Smooth muscle cell (in vitro differentiated cells): ENCODE measurements around the gene KLF8. TPM values are rescaled to one million over a fixed set of nuclear protein-coding genes. Genes with fewer than 3 reads are reported as not detected.

Experiments used
- DNase-seq: peaks from one replicate; lab custom pipeline; 2025; ENCODE audit not compliant: unreplicated experiment; lab: John Stamatoyannopoulos, UW
- H2AFZ ChIP-seq: fragments of 200-600 bp; sonication (generic); 2 replicates; pipeline ENCODE4 v1.6.0; 2016; ENCODE audit warnings: antibody characterized with exemption, low read depth, mild to moderate bottlenecking
- H3F3A ChIP-seq: fragments of 200-600 bp; sonication (generic); 2 replicates; pipeline ENCODE4 v1.6.0; 2017; ENCODE audit warnings: antibody characterized with exemption, low read depth
- H3K27ac ChIP-seq: fragments of 200-600 bp; sonication (generic); 2 replicates; pipeline ENCODE4 v1.5.1; 2016; ENCODE audit warnings: low read depth, mild to moderate bottlenecking
- H3K27me3 ChIP-seq: fragments of 200-600 bp; sonication (generic); 2 replicates; pipeline ENCODE4 v1.6.1; 2016; ENCODE audit warnings: low read depth, mild to moderate bottlenecking
- H3K36me3 ChIP-seq: fragments of 200-600 bp; sonication (generic); 2 replicates; pipeline ENCODE4 v1.5.1; 2016; ENCODE audit warnings: low read depth
- H3K4me1 ChIP-seq: fragments of 200-600 bp; sonication (generic); 2 replicates; pipeline ENCODE4 v1.5.1; 2016; ENCODE audit warnings: low read depth
- H3K4me2 ChIP-seq: fragments of 200-600 bp; sonication (generic); 2 replicates; pipeline ENCODE4 v1.6.0; 2016; ENCODE audit warnings: mild to moderate bottlenecking
- H3K4me3 ChIP-seq: fragments of 200-600 bp; sonication (generic); 2 replicates; pipeline ENCODE4 v1.5.1; 2016; ENCODE audit warnings: mild to moderate bottlenecking
- H3K79me2 ChIP-seq: fragments of 200-600 bp; sonication (generic); 2 replicates; pipeline ENCODE4 v1.6.0; 2016; ENCODE audit warnings: low read depth, mild to moderate bottlenecking
- H3K9ac ChIP-seq: fragments of 200-600 bp; sonication (generic); 2 replicates; pipeline ENCODE4 v1.6.0; 2016; ENCODE audit warnings: low read depth
- H3K9me3 ChIP-seq: fragments of 200-600 bp; sonication (generic); replicated peaks from 2 replicates; pipeline ENCODE4 v1.5.1; 2016; ENCODE audit warnings: low read depth
- H4K20me1 ChIP-seq: fragments of 200-600 bp; sonication (generic); 2 replicates; pipeline ENCODE4 v1.6.0; 2016; ENCODE audit warnings: low read depth
- CTCF ChIP-seq: fragments of 200-600 bp; sonication (generic); IDR thresholded peaks from 2 replicates; pipeline ENCODE4 v1.5.1; 2017; ENCODE audit warnings: borderline replicate concordance, mild to moderate bottlenecking, antibody characterized with exemption; ENCODE audit not compliant: insufficient read depth, poor library complexity, severe bottlenecking
- WGBS: methylation state at CpG from one replicate; pipeline ENCODE4 v1.1.7; 2016; ENCODE audit warnings: low lambda C conversion rate; 5-methylcytosine and 5-hydroxymethylcytosine counted together
- polyA plus RNA-seq: library from polyadenylated mRNA; unstranded; fragments of >200 nt; fragmentation: Nextera tagmentation; extraction: Ambion mirVana; gene quantifications from 2 replicates; pipeline ENCODE4 v1.2.1, GENCODE V29; 2016
- total RNA-seq: library from RNA; depleted of rRNA; stranded (reverse); fragments of >200 nt; gene quantifications from 2 replicates; pipeline ENCODE4 v1.2.3, GENCODE V29; 2014

KLF8 gene
- total and polyA plus RNA-seq, 2 experiments from 2014 or later, result 6.6 to 21.3 TPM

- DNase-seq, result no peak
- 22% methylated on average over 5 of the region's 5 CpGs for WGBS
- Histone ChIP-seq H3K27ac (no peak overlapping the region), H3K36me3 (no peaks in the 10 kb centered on the region), H4K20me1 (no peaks in the 10 kb centered on the region), H2AFZ (no peak overlapping the region), H3K4me3 (no peak overlapping the region), H3K4me1 (no peaks in the 10 kb centered on the region), H3K27me3 (no peaks in the 10 kb centered on the region), H3K9ac (no peak overlapping the region), H3K4me2 (no peak overlapping the region), H3F3A (no peaks in the 10 kb centered on the region), H3K9me3 (no peaks in the 10 kb centered on the region), H3K79me2 (no peaks in the 10 kb centered on the region)
- TF ChIP-seq CTCF, result peak; percentile 58
These were observed 16.3 kb downstream of the KLF8 start for GRCh38 chrX:56248492-56248891.

- WGBS, result 82% methylated on average over 10 of the region's 10 CpGs
- no peak overlapping the region for H2AFZ ChIP-seq
- no peaks in the 10 kb centered on the region for H3K27me3 ChIP-seq
- no peaks in the 10 kb centered on the region for H3K4me1 ChIP-seq
- H3K27ac ChIP-seq, result no peak overlapping the region
- no peak for DNase-seq
- no peaks in the 10 kb centered on the region for H3F3A ChIP-seq
- no peak overlapping the region for H3K9ac ChIP-seq
- TF ChIP-seq CTCF, result no peak
- H3K9me3 ChIP-seq, result no peaks in the 10 kb centered on the region
- H3K36me3 ChIP-seq, result no peaks in the 10 kb centered on the region
- no peak overlapping the region for H3K4me3 ChIP-seq
- H3K79me2 ChIP-seq, result no peaks in the 10 kb centered on the region
- no peak overlapping the region for H3K4me2 ChIP-seq
- no peaks in the 10 kb centered on the region for H4K20me1 ChIP-seq
These were observed 21.9 kb downstream of the KLF8 start for GRCh38 chrX:56253832-56254703.

GRCh38 chrX:56268888-56269287 is 36.7 kb downstream of the KLF8 start:
- 38% methylated on average over 1 of the region's 1 CpG for WGBS
- no peaks in the 10 kb centered on the region for H4K20me1 ChIP-seq

More at GRCh38 chrX:56268888-56269287, 36.7 kb downstream of the KLF8 start:
- no peaks in the 10 kb centered on the region for H3K4me1 ChIP-seq
- no peaks in the 10 kb centered on the region for H3F3A ChIP-seq
- H3K27me3 ChIP-seq, result no peaks in the 10 kb centered on the region
- no peaks in the 10 kb centered on the region for H3K9me3 ChIP-seq
- H3K36me3 ChIP-seq, result no peaks in the 10 kb centered on the region
- no peak for DNase-seq
- TF ChIP-seq CTCF, result no peak
- H3K79me2 ChIP-seq, result no peaks in the 10 kb centered on the region
- no peak overlapping the region for H3K4me3 ChIP-seq
- no peak overlapping the region for H2AFZ ChIP-seq
- H3K27ac ChIP-seq, result no peak overlapping the region
- H3K9ac ChIP-seq, result no peak overlapping the region
- H3K4me2 ChIP-seq, result no peak overlapping the region
